Measurements from ENCODE around the gene FRMD4A.

The FRMD4A gene

DNA sequence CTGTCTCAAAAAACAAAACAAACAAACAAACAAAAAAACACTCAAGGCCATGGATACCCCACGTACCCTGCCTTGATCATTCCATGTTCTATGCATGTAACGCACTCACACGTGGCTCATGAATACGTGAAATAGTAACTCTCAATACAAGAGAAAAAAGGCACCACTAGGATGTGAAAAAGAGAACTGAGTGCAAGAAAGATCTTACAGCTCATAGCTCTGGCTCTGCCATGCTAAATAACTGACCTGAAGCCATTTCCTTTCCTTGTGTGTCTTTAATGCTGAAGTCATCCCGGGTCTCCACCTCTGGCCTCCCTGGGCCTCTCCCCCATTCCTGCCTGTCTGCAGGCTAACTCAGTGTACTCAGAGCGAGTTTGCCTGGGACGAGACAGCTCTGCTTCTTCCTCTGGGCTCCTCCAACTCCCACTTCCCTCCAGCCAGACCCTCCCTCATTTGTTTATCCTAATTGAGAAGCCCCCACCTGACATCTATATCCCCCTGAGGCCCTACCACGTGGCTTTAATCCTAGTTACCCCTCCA, 626.7 kb downstream of the FRMD4A start:
- no peak for DNase-seq (ENCODE audit: extremely low read depth, low read depth)
- TF ChIP-seq, protein P1, sequence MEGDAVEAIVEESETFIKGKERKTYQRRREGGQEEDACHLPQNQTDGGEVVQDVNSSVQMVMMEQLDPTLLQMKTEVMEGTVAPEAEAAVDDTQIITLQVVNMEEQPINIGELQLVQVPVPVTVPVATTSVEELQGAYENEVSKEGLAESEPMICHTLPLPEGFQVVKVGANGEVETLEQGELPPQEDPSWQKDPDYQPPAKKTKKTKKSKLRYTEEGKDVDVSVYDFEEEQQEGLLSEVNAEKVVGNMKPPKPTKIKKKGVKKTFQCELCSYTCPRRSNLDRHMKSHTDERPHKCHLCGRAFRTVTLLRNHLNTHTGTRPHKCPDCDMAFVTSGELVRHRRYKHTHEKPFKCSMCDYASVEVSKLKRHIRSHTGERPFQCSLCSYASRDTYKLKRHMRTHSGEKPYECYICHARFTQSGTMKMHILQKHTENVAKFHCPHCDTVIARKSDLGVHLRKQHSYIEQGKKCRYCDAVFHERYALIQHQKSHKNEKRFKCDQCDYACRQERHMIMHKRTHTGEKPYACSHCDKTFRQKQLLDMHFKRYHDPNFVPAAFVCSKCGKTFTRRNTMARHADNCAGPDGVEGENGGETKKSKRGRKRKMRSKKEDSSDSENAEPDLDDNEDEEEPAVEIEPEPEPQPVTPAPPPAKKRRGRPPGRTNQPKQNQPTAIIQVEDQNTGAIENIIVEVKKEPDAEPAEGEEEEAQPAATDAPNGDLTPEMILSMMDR (IDR thresholded peaks at IDR 0.05; ENCODE audit: low read depth, low read length): no peak

DNA sequence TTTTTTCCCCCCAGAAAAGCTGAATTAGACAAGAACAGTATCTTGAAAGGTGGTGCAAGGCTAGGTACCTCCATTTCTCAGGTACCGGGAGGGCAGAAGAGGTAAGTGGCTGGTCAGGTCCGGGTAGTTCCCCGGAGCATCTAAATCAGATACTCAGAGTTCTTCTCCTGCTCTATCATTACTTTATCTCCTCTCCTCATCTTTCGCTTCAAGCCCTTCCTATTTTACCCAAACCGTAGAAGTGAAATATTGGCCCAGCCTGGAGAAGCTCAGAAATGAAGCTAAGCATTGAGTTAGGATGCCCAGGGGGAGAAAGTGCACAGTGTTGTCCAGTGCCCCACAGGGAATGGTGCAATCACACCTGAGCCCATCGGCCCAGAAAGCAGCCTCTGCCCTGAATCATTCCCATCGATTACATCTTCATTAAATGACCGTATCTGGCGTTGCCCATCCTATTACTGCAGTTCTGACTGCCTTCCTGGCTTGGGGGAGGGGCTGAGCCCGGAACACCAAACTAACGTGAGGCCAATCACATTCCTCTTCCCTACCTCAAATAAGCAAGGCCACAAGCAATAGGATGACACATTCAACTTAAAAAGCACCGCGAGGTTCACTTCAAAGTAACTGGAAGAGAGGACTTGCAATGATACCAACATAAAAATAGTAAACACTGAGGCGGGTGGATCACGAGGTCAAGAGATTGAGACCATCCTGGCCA, 627.5 kb downstream of the FRMD4A start:
- DNase-seq (ENCODE audit: extremely low read depth, low read depth): no peak
- TF ChIP-seq, protein P1 (IDR thresholded peaks at IDR 0.05; ENCODE audit: low read depth, low read length): no peak

DNA sequence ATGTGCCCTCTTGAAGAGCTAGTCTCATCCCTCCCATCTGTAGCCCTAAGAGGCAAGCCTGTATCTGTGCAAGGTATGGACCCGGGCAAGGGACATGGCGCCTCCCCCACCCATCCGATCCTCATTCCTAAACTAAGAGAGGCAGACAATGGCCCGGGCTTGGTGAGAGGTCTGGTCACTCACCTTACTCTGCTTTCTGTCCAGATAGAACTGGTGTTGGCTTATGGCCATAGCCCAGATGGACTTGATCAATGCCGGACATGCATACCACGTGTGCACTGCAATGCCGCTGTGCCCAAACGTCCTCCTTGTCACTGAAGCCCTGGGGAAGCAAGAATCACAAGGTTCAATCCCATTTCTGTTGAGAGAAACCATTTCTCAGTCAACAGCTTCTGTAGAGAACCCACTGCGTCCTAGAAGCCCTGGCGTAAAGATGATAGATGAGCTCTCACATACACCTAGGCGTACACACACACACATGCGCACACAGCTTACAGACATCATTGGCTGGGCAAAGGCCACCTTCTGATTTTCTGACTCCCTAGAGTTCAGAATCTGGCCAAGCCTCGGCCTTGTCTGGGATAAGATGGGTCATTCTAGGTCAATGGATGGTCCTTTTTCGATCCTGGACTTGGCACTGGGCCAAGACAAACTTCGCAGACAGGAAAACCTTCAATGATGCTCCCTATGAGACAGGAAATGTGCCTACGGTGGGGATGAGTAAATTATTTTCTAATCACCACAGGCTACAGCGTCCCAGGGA, 629.4 kb downstream of the FRMD4A start:
- no peak for DNase-seq (ENCODE audit: extremely low read depth, low read depth)
- TF ChIP-seq, protein P1 (IDR thresholded peaks at IDR 0.05; ENCODE audit: low read depth, low read length): no peak

DNA sequence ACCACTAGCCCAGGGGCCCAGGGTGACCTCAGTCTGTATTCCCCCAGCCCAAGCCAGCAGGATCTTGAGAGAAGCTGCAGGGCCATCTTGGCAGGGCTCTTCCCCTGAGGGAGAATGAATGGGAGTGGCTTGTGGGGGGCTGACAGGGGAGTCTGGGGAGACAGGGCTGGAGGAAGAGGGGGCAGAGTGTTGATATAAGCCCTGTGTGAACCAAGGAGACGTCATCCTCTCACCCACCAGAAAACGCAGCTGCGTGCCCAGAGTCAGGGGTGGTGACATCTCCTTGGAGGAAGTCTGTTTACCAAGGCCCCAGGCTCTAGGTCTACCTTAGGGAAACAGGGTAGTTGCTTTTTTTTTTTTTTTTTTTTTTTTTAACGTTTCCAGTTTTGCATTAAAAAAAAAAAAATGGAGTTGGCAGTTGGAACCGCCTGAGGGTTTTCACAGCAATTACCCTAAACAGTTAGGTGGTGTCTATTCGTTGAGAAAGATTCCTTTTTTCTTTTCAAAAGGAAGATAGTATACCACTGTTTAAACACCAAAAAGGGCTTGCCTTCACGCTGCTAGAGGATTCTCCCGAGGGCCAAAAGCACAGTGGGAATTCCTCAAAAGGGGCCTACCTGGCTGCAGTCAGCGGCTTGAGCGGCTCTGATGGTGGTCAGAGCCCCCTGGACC, 630.1 kb downstream of the FRMD4A start:
- TF ChIP-seq, protein P1 (IDR thresholded peaks at IDR 0.05; ENCODE audit: low read depth, low read length): no peak
- DNase-seq (ENCODE audit: extremely low read depth, low read depth): no peak

DNA sequence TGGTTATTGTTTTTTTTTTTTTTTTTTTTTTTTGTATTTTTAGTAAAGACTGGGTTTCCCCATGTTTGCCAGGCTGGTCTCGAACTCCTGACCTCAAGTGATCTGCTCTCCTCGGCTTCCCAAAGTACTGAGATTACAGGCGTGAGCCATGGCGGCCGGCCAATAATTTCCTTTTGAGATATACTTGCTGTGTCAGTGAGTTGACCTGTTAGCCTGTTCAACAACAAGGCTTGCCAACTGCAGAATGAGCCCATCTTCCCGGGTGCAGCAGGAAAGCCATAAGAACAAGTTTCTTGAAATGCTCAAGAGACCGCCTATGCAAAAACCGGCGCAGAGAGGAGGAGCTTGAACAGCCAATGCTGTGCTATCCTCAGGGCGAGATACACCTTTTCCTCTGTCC, 631.5 kb downstream of the FRMD4A start:
- no peak for DNase-seq (ENCODE audit: extremely low read depth, low read depth)
- TF ChIP-seq, protein P1 (IDR thresholded peaks at IDR 0.05; ENCODE audit: low read depth, low read length): no peak

DNA sequence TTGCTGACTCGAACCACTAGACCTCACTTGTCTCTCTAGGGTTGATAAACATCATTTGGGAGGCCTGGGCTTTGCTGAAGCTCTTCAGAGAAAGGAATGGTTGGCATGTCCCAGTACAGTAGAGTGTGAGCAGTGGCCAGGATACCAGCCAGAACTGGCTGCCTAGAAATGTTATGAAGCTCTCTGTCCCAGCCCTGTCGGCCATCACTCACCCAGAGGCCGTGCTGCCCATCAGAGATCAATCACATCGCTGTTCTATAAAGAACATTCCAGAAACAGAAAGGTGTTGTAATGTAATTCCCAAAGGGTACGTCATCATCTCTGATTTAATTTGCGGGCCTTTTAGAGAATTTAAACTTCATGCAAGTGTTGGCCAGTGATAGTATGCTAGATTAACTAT, 632.5 kb downstream of the FRMD4A start:
- DNase-seq (ENCODE audit: extremely low read depth, low read depth): no peak
- TF ChIP-seq, protein P1 (IDR thresholded peaks at IDR 0.05; ENCODE audit: low read depth, low read length): no peak

Measured in AG09319 (cell line).